Measurements from ENCODE around the gene RSBN1L. TPM values are rescaled to one million over a fixed set of nuclear protein-coding genes. Genes with fewer than 3 reads are reported as not detected.

RSBN1L gene
- total and polyA plus RNA-seq, 11 donors = 4.0 to 12.1 (median 9.0) TPM

DNA sequence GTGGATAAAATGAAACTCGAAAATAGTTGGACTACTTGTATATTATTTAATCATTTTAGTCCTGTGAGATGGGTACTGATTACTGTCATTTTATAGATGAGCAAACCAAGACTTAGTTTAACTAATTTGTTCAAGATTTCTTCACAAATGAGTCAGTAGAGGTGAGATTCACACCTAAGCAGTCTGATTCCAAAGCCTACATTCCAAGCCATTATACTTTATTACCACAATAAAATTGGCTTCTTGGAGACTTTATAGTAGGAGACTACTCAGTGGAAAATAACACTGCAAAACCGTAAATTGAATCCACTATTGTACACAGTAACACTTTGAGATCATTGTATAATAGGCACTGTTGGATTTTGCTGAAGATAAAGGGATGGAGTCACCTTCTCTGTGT lies 104.5 kb downstream of the RSBN1L start:
- no peak overlapping the region for H3K4me3 ChIP-seq
- intact Hi-C loops (cut with DNase I) = no loop called here
- no peak for ATAC-seq

DNA sequence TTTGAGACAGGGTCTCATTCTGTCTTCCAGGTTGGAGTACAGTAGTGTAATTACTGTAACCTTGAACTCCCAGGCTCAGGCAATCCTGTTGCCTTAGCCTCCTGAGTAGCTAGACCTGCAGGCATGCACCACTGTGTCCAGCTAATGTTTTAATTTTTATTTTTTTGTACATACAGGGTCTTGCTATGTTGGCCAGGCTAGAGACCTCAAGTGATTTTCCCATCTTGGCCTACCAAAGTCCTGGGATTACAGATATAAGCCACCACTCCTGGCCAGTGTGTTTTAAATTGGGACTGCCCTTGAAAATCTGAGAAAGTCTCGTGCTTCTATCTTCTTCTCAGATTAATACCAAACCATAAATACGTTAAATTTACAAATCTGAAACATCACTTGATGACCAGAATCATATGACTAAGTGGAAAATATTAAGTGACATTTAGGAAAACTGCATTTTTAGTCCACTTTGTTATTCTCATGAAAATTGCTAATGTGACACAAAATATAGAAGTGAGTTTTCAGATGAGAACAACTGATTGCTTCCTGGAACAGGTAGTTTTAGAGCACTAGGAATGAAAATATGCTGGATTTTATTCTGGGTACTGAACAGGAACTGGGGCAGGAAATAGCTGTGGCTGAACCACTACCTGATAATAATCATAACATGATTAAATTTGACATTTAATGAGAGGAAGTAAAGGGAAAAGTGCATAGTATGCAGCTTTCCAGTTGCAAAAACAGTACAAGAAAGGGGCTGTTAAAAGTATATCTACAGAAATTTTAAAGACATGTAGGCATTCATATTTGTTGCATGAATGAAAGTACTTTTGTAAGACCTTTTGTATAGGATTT lies 106.5 kb downstream of the RSBN1L start:
- peak overlapping the region in 1 of 12 donors; percentile 66 for H3K27ac ChIP-seq
- 74 to 82% (median 80%) methylated on average over 2 of the region's 2 CpGs for WGBS, 4 donors
- DNase-seq = no peak

More for the DNA sequence above, 104.5 kb downstream of the RSBN1L start:
- Histone ChIP-seq H3K27me3 (no peaks in the 10 kb centered on the region), H3K36me3 (no peaks in the 10 kb centered on the region), H3K27ac (peak overlapping the region in 1 of 12 donors; percentile 91), H3K9me3 (peaks cover 0 to 6% (median 2%) of the 10 kb centered on the region in 12 donors), H3K4me1 (peaks cover 0 to 66% (median 24%) of the 10 kb centered on the region in 12 donors)
- WGBS, 4 donors = 94 to 97% (median 95%) methylated on average over 2 of the region's 2 CpGs
- DNase-seq = no peak
- TF ChIP-seq, protein P1, sequence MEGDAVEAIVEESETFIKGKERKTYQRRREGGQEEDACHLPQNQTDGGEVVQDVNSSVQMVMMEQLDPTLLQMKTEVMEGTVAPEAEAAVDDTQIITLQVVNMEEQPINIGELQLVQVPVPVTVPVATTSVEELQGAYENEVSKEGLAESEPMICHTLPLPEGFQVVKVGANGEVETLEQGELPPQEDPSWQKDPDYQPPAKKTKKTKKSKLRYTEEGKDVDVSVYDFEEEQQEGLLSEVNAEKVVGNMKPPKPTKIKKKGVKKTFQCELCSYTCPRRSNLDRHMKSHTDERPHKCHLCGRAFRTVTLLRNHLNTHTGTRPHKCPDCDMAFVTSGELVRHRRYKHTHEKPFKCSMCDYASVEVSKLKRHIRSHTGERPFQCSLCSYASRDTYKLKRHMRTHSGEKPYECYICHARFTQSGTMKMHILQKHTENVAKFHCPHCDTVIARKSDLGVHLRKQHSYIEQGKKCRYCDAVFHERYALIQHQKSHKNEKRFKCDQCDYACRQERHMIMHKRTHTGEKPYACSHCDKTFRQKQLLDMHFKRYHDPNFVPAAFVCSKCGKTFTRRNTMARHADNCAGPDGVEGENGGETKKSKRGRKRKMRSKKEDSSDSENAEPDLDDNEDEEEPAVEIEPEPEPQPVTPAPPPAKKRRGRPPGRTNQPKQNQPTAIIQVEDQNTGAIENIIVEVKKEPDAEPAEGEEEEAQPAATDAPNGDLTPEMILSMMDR (IDR thresholded peaks at IDR 0.05) = no peak
- TF ChIP-seq POLR2A (IDR thresholded peaks at IDR 0.05) = no peak

DNA sequence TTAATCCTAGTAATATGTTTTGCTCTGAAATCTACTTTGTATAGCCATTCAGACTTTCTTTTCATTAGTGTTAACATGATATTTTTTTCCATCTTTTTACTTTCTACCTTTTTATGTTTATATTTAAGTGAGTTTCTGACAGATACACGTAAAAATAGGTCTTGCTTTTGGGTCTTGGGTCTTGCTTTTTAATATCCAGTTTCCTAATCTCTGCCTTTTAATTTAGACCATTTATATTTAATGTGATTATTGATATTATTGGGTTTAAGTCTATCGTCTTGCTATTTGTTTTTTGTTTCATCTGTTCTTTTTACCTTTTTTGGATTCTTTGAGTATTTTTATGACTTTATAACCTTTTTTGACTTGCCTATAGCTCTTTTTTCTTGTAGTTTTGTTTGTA lies 110.2 kb downstream of the RSBN1L start:
- 96 to 99% (median 98%) methylated on average over 2 of the region's 2 CpGs for WGBS, 4 donors

More for the DNA sequence above, 106.5 kb downstream of the RSBN1L start:
- intact Hi-C loops (cut with DNase I) = no loop called here
- peaks cover 0 to 46% (median 11%) of the 10 kb centered on the region in 12 donors for H3K4me1 ChIP-seq
- TF ChIP-seq, protein P1 (IDR thresholded peaks at IDR 0.05) = no peak
- no peak for TF ChIP-seq POLR2A (IDR thresholded peaks at IDR 0.05)
- peaks cover 0 to 26% (median 18%) of the 10 kb centered on the region in 12 donors for H3K9me3 ChIP-seq
- no peaks in the 10 kb centered on the region for H3K36me3 ChIP-seq
- ATAC-seq = no peak
- H3K27me3 ChIP-seq = no peaks in the 10 kb centered on the region
- H3K4me3 ChIP-seq = no peak overlapping the region

DNA sequence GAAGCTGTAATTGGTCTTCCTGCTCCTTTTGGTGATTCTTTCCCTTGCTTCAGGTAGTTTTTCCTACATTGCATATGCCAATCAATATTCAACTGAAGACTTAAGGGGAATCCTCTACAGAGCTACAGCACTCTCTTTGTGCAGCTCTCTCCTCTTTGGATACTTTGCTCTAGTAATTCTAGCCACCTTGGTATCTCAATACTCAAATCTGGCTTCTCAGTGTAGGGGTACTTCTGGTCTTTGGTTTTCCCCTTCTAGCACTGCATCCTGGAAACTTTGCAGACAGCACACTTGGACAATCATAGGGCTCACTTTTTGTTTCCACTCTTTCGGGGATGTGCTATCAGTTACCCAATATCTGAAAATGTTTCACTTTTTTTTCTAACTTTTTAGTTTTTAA lies 112.3 kb downstream of the RSBN1L start:
- no peak overlapping the region for H3K27ac ChIP-seq
- DNase-seq (no peak), ATAC-seq (no peak)
- peaks cover 0 to 37% (median 20%) of the 10 kb centered on the region in 12 donors for H3K9me3 ChIP-seq
- WGBS, 4 donors = 91 to 98% (median 95%) methylated on average over 1 of the region's 1 CpG
- TF ChIP-seq POLR2A (IDR thresholded peaks at IDR 0.05) = no peak
- TF ChIP-seq, protein P1 (IDR thresholded peaks at IDR 0.05) = no peak
- peaks cover 0 to 26% (median 4%) of the 10 kb centered on the region in 12 donors for H3K4me1 ChIP-seq
- no peaks in the 10 kb centered on the region for H3K27me3 ChIP-seq
- no peaks in the 10 kb centered on the region for H3K36me3 ChIP-seq
- intact Hi-C loops (cut with DNase I) = no loop called here
- H3K4me3 ChIP-seq = no peak overlapping the region

More for the DNA sequence above, 110.2 kb downstream of the RSBN1L start:
- ATAC-seq (no peak), DNase-seq (no peak)
- no peaks in the 10 kb centered on the region for H3K36me3 ChIP-seq
- no peak for TF ChIP-seq POLR2A (IDR thresholded peaks at IDR 0.05)
- TF ChIP-seq, protein P1 (IDR thresholded peaks at IDR 0.05) = no peak
- intact Hi-C loops (cut with DNase I) = no loop called here
- H3K4me1 ChIP-seq = peaks cover 0 to 27% (median 3%) of the 10 kb centered on the region in 12 donors
- no peaks in the 10 kb centered on the region for H3K27me3 ChIP-seq
- no peak overlapping the region for H3K27ac ChIP-seq
- peaks cover 0 to 37% (median 20%) of the 10 kb centered on the region in 12 donors for H3K9me3 ChIP-seq
- no peak overlapping the region for H3K4me3 ChIP-seq
